H1 (cell line): ENCODE data around the gene TMEM130. TPM values are rescaled to one million over a fixed set of nuclear protein-coding genes. Genes with fewer than 3 reads are reported as not detected.

ENCODE experiments used
- CTCF ChIA-PET: fragments of 300-600 bp; sonication (Branson Sonifier 250); formaldehyde crosslinking; loops from one replicate; lab custom pipeline; 2021; ENCODE audit not compliant: partially characterized antibody; lab: Charles Lee
- POLR2A ChIA-PET: fragments of 300-600 bp; sonication (Branson Sonifier 250); formaldehyde crosslinking; loops from one replicate; lab custom pipeline; 2021; ENCODE audit warnings: inconsistent platforms; ENCODE audit not compliant: partially characterized antibody; lab: Charles Lee
- DNase-seq, 2 experiments: peaks; one replicate each; pipeline versions ENCODE4 v3.0.0 to v3.0.0-alpha.2; 2010 to 2022; ENCODE audit warnings: low spot score in 2 of 2, low read depth in 1 of 2, mixed read lengths in 1 of 2
- FAIRE-seq: peaks from 2 replicates; lab custom pipeline; 2011; peaks lifted over from hg19 to GRCh38; lab: Jason Lieb, UNC
- H2AFZ ChIP-seq: 2 replicates; pipeline ENCODE4 v1.8.1; 2012; ENCODE audit warnings: low read length, inconsistent platforms
- H2AK5ac ChIP-seq: 2 replicates; pipeline ENCODE4 v1.6.1; 2013; ENCODE audit warnings: low read depth, low read length
- H2BK120ac ChIP-seq: replicated peaks from 2 replicates; pipeline ENCODE3; 2013; ENCODE audit warnings: low read depth, low read length, inconsistent platforms
- H2BK12ac ChIP-seq: 2 replicates; pipeline ENCODE4 v1.6.1; 2013; ENCODE audit warnings: low read depth, low read length
- H2BK15ac ChIP-seq: 2 replicates; pipeline ENCODE4 v1.6.1; 2013; ENCODE audit warnings: low read length
- H2BK20ac ChIP-seq: 2 replicates; pipeline ENCODE4 v1.6.1; 2013; ENCODE audit warnings: low read length
- H2BK5ac ChIP-seq: 2 replicates; pipeline ENCODE4 v1.6.1; 2013; ENCODE audit warnings: low read depth, low read length
- H3K14ac ChIP-seq: 2 replicates; pipeline ENCODE4 v1.6.1; 2013; ENCODE audit warnings: inconsistent platforms; ENCODE audit not compliant: insufficient read length
- H3K18ac ChIP-seq: 2 replicates; pipeline ENCODE4 v1.6.1; 2013; ENCODE audit warnings: low read length; ENCODE audit errors: extremely low read depth
- H3K23ac ChIP-seq: 2 replicates; pipeline ENCODE4 v1.6.1; 2013; ENCODE audit warnings: inconsistent platforms; ENCODE audit not compliant: insufficient read length
- H3K23me2 ChIP-seq: 2 replicates; pipeline ENCODE4 v1.6.1; 2013; ENCODE audit warnings: low read depth, low read length
- H3K27ac ChIP-seq: 2 replicates; pipeline ENCODE4 v1.6.1; 2011; ENCODE audit warnings: low read depth, low read length, inconsistent platforms
- H3K27me3 ChIP-seq, 4 experiments: replicated peaks in 1 of 4; 1 replicate in 1 of 4; 2 replicates in 3 of 4; pipeline versions ENCODE4 v1.6.1 to v1.8.1; 2011 to 2013; ENCODE audit warnings: low read length in 3 of 4, mild to moderate bottlenecking in 3 of 4, inconsistent platforms in 2 of 4, mixed read lengths in 2 of 4, moderate library complexity in 1 of 4; ENCODE audit not compliant: control insufficient read depth in 3 of 4, insufficient read depth in 3 of 4; ENCODE audit errors: extremely low read depth in 1 of 4
- H3K36me3 ChIP-seq, 4 experiments: 2 replicates each; pipeline versions ENCODE4 v1.6.1 to v1.8.1; 2011 to 2013; ENCODE audit warnings: mild to moderate bottlenecking in 4 of 4, low read length in 3 of 4, moderate library complexity in 2 of 4, control low read depth in 1 of 4, inconsistent platforms in 1 of 4; ENCODE audit not compliant: insufficient read depth in 4 of 4, control insufficient read depth in 2 of 4
- H3K4ac ChIP-seq: replicated peaks from 2 replicates; pipeline ENCODE3; 2013; ENCODE audit warnings: low read length, low read depth, mixed read lengths, inconsistent platforms; ENCODE audit not compliant: insufficient read length
- H3K4me1 ChIP-seq, 4 experiments: replicated peaks in 1 of 4; 1 replicate in 1 of 4; 2 replicates in 3 of 4; pipeline versions ENCODE4 v1.6.1 to v1.8.1; 2011 to 2013; ENCODE audit warnings: low read length in 3 of 4, inconsistent platforms in 2 of 4, mixed read lengths in 1 of 4; ENCODE audit not compliant: insufficient read depth in 4 of 4, control insufficient read depth in 3 of 4
- H3K4me2 ChIP-seq, 2 experiments: 2 replicates each; pipeline versions ENCODE4 v1.6.1 to v1.8.1; 2011 to 2013; ENCODE audit warnings: low read depth in 2 of 2, low read length in 2 of 2, control low read depth in 1 of 2, inconsistent platforms in 1 of 2, mild to moderate bottlenecking in 1 of 2; ENCODE audit not compliant: insufficient read depth in 1 of 2
- H3K4me3 ChIP-seq, 4 experiments: fragments of 200-600, 300-600 bp in 1 of 4; sonication (generic), shearing (Covaris generic), sonication (Bioruptor Twin) in 1 of 4; 2 replicates each; pipeline versions ENCODE4 v1.5.1 to v1.8.1; 2011 to 2016; ENCODE audit warnings: low read length in 4 of 4, low read depth in 3 of 4, control low read depth in 2 of 4, inconsistent platforms in 2 of 4, mild to moderate bottlenecking in 2 of 4, mixed read lengths in 1 of 4, moderate library complexity in 1 of 4; ENCODE audit not compliant: insufficient read depth in 2 of 4; ENCODE audit errors: extremely low read depth in 1 of 4
- H3K56ac ChIP-seq: replicated peaks from 2 replicates; pipeline ENCODE3; 2013; ENCODE audit warnings: low read depth, mild to moderate bottlenecking, mixed read lengths, low read length, inconsistent platforms; ENCODE audit not compliant: insufficient read length
- H3K79me1 ChIP-seq: 2 replicates; pipeline ENCODE4 v1.6.1; 2013; ENCODE audit warnings: low read depth, low read length, control low read depth
- H3K79me2 ChIP-seq, 2 experiments: 2 replicates each; pipeline versions ENCODE4 v1.6.1 to v1.8.1; 2012 to 2013; ENCODE audit warnings: low read length in 2 of 2, mild to moderate bottlenecking in 2 of 2, inconsistent platforms in 1 of 2; ENCODE audit not compliant: insufficient read depth in 2 of 2, control insufficient read depth in 1 of 2
- H3K9ac ChIP-seq, 4 experiments: replicated peaks in 1 of 4; 1 replicate in 1 of 4; 2 replicates in 3 of 4; pipeline versions ENCODE4 v1.6.1 to v1.8.1; 2011 to 2013; ENCODE audit warnings: low read depth in 3 of 4, low read length in 3 of 4, control low read depth in 2 of 4, mild to moderate bottlenecking in 2 of 4, moderate library complexity in 2 of 4, inconsistent platforms in 1 of 4; ENCODE audit errors: extremely low read depth in 1 of 4
- H3K9me3 ChIP-seq, 2 experiments: 2 replicates each; pipeline versions ENCODE4 v1.6.1 to v1.8.1; 2012 to 2013; ENCODE audit warnings: mild to moderate bottlenecking in 2 of 2, moderate library complexity in 2 of 2, control low read depth in 1 of 2, inconsistent platforms in 1 of 2, low read depth in 1 of 2, low read length in 1 of 2, mixed read lengths in 1 of 2; ENCODE audit not compliant: insufficient read depth in 2 of 2
- H4K20me1 ChIP-seq, 2 experiments: replicated peaks in 1 of 2; 2 replicates each; pipeline versions ENCODE3 to v1.8.1; 2011 to 2013; ENCODE audit warnings: inconsistent platforms in 2 of 2, low read length in 2 of 2, mild to moderate bottlenecking in 1 of 2; ENCODE audit not compliant: insufficient read depth in 2 of 2, control insufficient read depth in 1 of 2
- H4K5ac ChIP-seq: 2 replicates; pipeline ENCODE4 v1.6.1; 2013; ENCODE audit warnings: low read length, low read depth, mixed read lengths, inconsistent platforms; ENCODE audit not compliant: insufficient read length
- H4K8ac ChIP-seq: 2 replicates; pipeline ENCODE4 v1.8.0; 2013; ENCODE audit warnings: mild to moderate bottlenecking, moderate library complexity, low read length, inconsistent platforms; ENCODE audit not compliant: insufficient read depth; ENCODE audit errors: extremely low read depth
- H4K91ac ChIP-seq: replicated peaks from 2 replicates; pipeline ENCODE3; 2013; ENCODE audit warnings: low read length, mixed read lengths, inconsistent platforms; ENCODE audit not compliant: insufficient read length
- CBX5 ChIP-seq: fragments of 300-800, 300-1000 bp; sonication (generic); IDR thresholded peaks from 2 replicates; pipeline ENCODE4 v1.7.1; 2016; ENCODE audit warnings: antibody characterized with exemption, low read length, low read depth
- E2F6 ChIP-seq: IDR thresholded peaks from 2 replicates; pipeline ENCODE4 v1.6.1; 2012; ENCODE audit warnings: inconsistent platforms
- EGR1 ChIP-seq: IDR thresholded peaks from 2 replicates; pipeline ENCODE4 v1.6.1; 2011; ENCODE audit warnings: low read depth, low read length, borderline replicate concordance
- RAD21 ChIP-seq, 2 experiments: IDR thresholded peaks in 1 of 2; conservative IDR thresholded peaks in 1 of 2; 2 replicates each; pipeline ENCODE4 v1.6.1; 2011; ENCODE audit warnings: low read depth in 2 of 2, low read length in 2 of 2, improper control_type of control experiment in 1 of 2, inconsistent platforms in 1 of 2, mild to moderate bottlenecking in 1 of 2, moderate library complexity in 1 of 2
- SUZ12 ChIP-seq: fragments of 200-600 bp; sonication (generic); IDR thresholded peaks from 2 replicates; pipeline ENCODE4 v1.6.1; 2012; ENCODE audit warnings: mild to moderate bottlenecking, inconsistent platforms, low read length, moderate library complexity, mixed read lengths
- YY1 ChIP-seq: IDR thresholded peaks from 2 replicates; pipeline ENCODE4 v1.6.1; 2011; ENCODE audit warnings: low read depth, mild to moderate bottlenecking, low read length
- WGBS, 2 experiments: shearing (Covaris generic) in 1 of 2; methylation state at CpG; one replicate each; pipeline versions ENCODE4 v1.1.6 to v1.1.7; 2013 to 2015; ENCODE audit warnings: low lambda C conversion rate in 2 of 2, mixed read lengths in 2 of 2, inconsistent platforms in 1 of 2, low coverage in 1 of 2, missing lambda C conversion rate in 1 of 2; ENCODE audit not compliant: insufficient replicate concordance in 2 of 2, insufficient coverage in 1 of 2, insufficient read length in 1 of 2; ENCODE audit errors: extremely low coverage in 1 of 2, missing lambda C conversion rate in 1 of 2; 5-methylcytosine and 5-hydroxymethylcytosine counted together
- polyA plus RNA-seq, 7 experiments: library from polyadenylated mRNA; depleted of rRNA in 3 of 7; stranded (reverse) in 5 of 7; unstranded in 2 of 7; fragments of >200 nt in 5 of 7; fragments of 200-250 nt in 2 of 7; gene quantifications; 1 replicate in 5 of 7; 2 replicates in 1 of 7; 4 replicates in 1 of 7; pipeline versions ENCODE4 v1.2.1 to v1.2.3, GENCODE V29; 2011 to 2013; ENCODE audit warnings: missing spikeins in 2 of 7, mixed read lengths in 2 of 7
- total RNA-seq: library from RNA; stranded (reverse); fragmentation: NEBNext Ultra II Directional; extraction: Animal tissue kit (Norgen Biotek cat#: 25700); gene quantifications from 2 replicates; pipeline ENCODE4 v1.2.1, GENCODE V29; 2021
- TF ChIP-seq, protein P1 (sequence below): IDR thresholded peaks from 2 replicates; pipeline ENCODE4 v1.6.1; 2012; ENCODE audit warnings: inconsistent platforms

The TMEM130 gene
- total and polyA plus RNA-seq, 2 of the 8 experiments (the other 6 are each of a cell fraction or from before 2014, with no cell fraction given): 2.9 to 6.6 TPM

- no peak overlapping the region for H2BK20ac ChIP-seq
- H3K79me2 ChIP-seq: no peaks in the 10 kb centered on the region
- H3K4ac ChIP-seq: no peak overlapping the region
- no peak overlapping the region for H3K9ac ChIP-seq
- DNase-seq: no peak
- H2AFZ ChIP-seq: peak overlapping the region; percentile 14; the same call in 1 of the 2 replicates
- no peak overlapping the region for H4K5ac ChIP-seq
- H3K27me3 ChIP-seq: peaks cover 8 to 31% (median 22%) of the 10 kb centered on the region in 4 experiments
- H3K18ac ChIP-seq: no peak overlapping the region; the same call in 1 of the 2 replicates
- peaks cover 11% of the 10 kb centered on the region; the same call in 1 of the 2 replicates for H3K23me2 ChIP-seq
- H2BK12ac ChIP-seq: no peak overlapping the region; the same call in 1 of the 2 replicates
- no peak overlapping the region for H2AK5ac ChIP-seq
- no peaks in the 10 kb centered on the region for H3K9me3 ChIP-seq
- CTCF ChIA-PET: interaction anchor here (1.3 kb wide), 2 partner anchors 9 to 32 kb away, joined by 3 read pairs; partner anchors contain the start of gene TRRAP
- peak overlapping the region; percentile 7; the same call in 1 of the 2 replicates for H4K8ac ChIP-seq
- H3K4me2 ChIP-seq: peak overlapping the region; percentile 60 to 87
- H3K27ac ChIP-seq: no peak overlapping the region
- H3K56ac ChIP-seq: no peak overlapping the region
- no peaks in the 10 kb centered on the region for H3K79me1 ChIP-seq
- H3K23ac ChIP-seq: no peak overlapping the region
- TF ChIP-seq CBX5: no peak
- TF ChIP-seq, protein P1, sequence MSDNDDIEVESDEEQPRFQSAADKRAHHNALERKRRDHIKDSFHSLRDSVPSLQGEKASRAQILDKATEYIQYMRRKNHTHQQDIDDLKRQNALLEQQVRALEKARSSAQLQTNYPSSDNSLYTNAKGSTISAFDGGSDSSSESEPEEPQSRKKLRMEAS: peak; percentile 22; the same call in 1 of the 2 replicates
- peak; percentile 61; the same call in 1 of the 2 replicates for TF ChIP-seq E2F6
- no peak for TF ChIP-seq EGR1
- no peak for TF ChIP-seq RAD21 (IDR thresholded peaks at IDR 0.05 in 1 of 2, conservative IDR thresholded peaks at IDR 0.05 in 1 of 2; ENCODE audit: low read depth in 2 of 2, low read length in 2 of 2)
- 0 out of 2 replicates have a peak, but pooled peaks have one; percentile 66 for TF ChIP-seq SUZ12
- TF ChIP-seq YY1: peak; percentile 87
- TF ChIP-seq, all 59 proteins: peak for 4
- H3K36me3 ChIP-seq: no peaks in the 10 kb centered on the region
- WGBS, 2 experiments: 13% methylated on average over 18 of the region's 25 CpGs; no CpG with 5 or more reads in 1 of the 2 experiments
- H4K20me1 ChIP-seq: no peaks in the 10 kb centered on the region
- H2BK15ac ChIP-seq: no peak overlapping the region
- no peak overlapping the region for H3K14ac ChIP-seq
- peak overlapping the region; percentile 47 to 73 (median 54) for H3K4me3 ChIP-seq
- H2BK5ac ChIP-seq: no peak overlapping the region
- no peak for FAIRE-seq
- H2BK120ac ChIP-seq: no peak overlapping the region
- H4K91ac ChIP-seq: no peak overlapping the region
- H3K4me1 ChIP-seq: peaks cover 0 to 14% (median 7%) of the 10 kb centered on the region in 4 experiments; a peak in 5 of 7 replicates
- POLR2A ChIA-PET: no interaction called here
These were observed 702 bp downstream of the TMEM130 start for GRCh38 chr7:98869027-98869596.
